ENCODE data around the gene WIPF2.
"Not testable (repeated sequence)": the region's sequence is repeated elsewhere in the genome, so short reads cannot be mapped to it uniquely, and the experiment has no call there.

The WIPF2 gene

DNA sequence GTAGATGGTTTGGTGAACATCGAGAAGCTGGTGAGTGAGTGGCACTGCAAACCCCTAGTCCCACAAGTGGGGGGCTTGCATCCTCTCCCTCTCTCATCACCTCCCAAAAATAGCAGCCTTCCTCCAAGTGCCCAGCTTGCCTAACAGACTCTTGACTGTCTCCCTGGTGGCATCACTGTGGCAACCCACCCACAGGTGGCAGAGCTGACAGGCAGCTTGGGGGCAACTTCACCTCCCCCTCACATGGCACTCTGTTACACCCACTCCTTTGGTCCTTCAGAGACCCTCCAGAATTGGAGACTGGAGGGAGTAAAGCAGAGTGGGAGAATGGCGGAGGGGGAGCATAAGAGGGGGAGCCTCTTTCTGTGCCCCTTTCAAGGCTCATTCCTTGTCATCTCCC, 26.1 kb upstream of the WIPF2 start:
- no peak overlapping the region for H2AFZ ChIP-seq (ENCODE audit: low read length)
- no peak overlapping the region for H3K9ac ChIP-seq (ENCODE audit: low read depth, low read length, poor library complexity)
- no peak overlapping the region for H2BK15ac ChIP-seq (ENCODE audit: low read length)
- H3K14ac ChIP-seq (ENCODE audit: low read length) = no peak overlapping the region
- no peak overlapping the region for H3K23ac ChIP-seq (ENCODE audit: low read depth, low read length, poor library complexity)
- peak overlapping the region; percentile 57 for H2BK120ac ChIP-seq (ENCODE audit: low read depth, low read length)
- no CpG with 5 or more reads among the region's 2 CpGs for WGBS, 2 donors (ENCODE audit: extremely low coverage in 2 of 2, insufficient read length in 2 of 2, insufficient replicate concordance in 1 of 2)
- no peak overlapping the region for H3K4me2 ChIP-seq (ENCODE audit: insufficient read depth, low read length, poor library complexity, severe bottlenecking)
- no peak overlapping the region for H3K18ac ChIP-seq (ENCODE audit: low read length)
- no peak for DNase-seq (ENCODE audit: low spot score)
- H3K4ac ChIP-seq (ENCODE audit: low read length) = no peak overlapping the region
- no peak overlapping the region for H4K91ac ChIP-seq (ENCODE audit: low read depth, low read length, poor library complexity)
- H2AK5ac ChIP-seq (ENCODE audit: low read depth, low read length) = peak overlapping the region; percentile 66
- H2BK5ac ChIP-seq (ENCODE audit: low read length) = no peak overlapping the region
- H3K27ac ChIP-seq (replicated peaks; ENCODE audit: low read length) = no peak overlapping the region
- H3K4me3 ChIP-seq (ENCODE audit: low read length in 2 of 2) = no peak overlapping the region
- no peaks in the 10 kb centered on the region for H3K9me3 ChIP-seq (replicated peaks in 1 of 2; ENCODE audit: control insufficient read depth in 2 of 2, insufficient read depth in 1 of 2, low read depth in 1 of 2, low read length in 2 of 2)
- no peak overlapping the region for H4K8ac ChIP-seq (ENCODE audit: low read depth, low read length)
- H3K4me1 ChIP-seq (ENCODE audit: control insufficient read depth in 2 of 2, insufficient read depth in 1 of 2, low read depth in 1 of 2, low read length in 2 of 2) = peaks cover 5 to 14% of the 10 kb centered on the region in 2 donors
- no peak overlapping the region for H2BK12ac ChIP-seq (ENCODE audit: low read length)
- H3K27me3 ChIP-seq (ENCODE audit: control insufficient read depth in 3 of 3, insufficient read depth in 3 of 3, low read depth in 1 of 3, low read length in 3 of 3) = peaks cover 0 to 2% (median 0%) of the 10 kb centered on the region in 3 experiments
- peaks cover 13 to 43% of the 10 kb centered on the region in 2 donors for H3K36me3 ChIP-seq (replicated peaks in 1 of 2; ENCODE audit: control insufficient read depth in 2 of 2, insufficient read depth in 2 of 2, low read length in 2 of 2)
- peaks cover 2% of the 10 kb centered on the region for H3K79me1 ChIP-seq (ENCODE audit: low read depth, low read length)

DNA sequence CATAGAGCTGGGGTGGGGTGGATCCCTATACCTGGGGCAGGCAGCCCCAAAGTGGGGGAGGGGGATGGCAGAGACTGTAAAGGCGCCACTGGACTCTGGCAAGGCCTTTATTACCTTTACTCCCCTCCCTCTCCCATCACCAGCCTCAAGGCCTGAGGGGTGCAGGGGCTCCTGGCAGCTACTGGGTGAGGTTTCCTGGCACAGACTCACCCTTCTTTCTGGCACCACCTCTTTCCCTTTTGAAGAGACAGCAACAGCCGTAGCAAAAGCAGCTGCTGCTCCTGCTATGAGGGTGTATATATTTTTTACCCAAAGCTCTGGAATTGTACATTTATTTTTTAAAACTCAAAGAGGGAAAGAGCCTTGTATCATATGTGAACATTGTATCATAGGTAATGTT, 24.3 kb upstream of the WIPF2 start:
- H3K9ac ChIP-seq (ENCODE audit: low read depth, low read length, poor library complexity) = peak overlapping the region; percentile 78
- H3K18ac ChIP-seq (ENCODE audit: low read length) = no peak overlapping the region
- no peak overlapping the region for H3K27ac ChIP-seq (replicated peaks; ENCODE audit: low read length)
- H3K36me3 ChIP-seq (replicated peaks in 1 of 2; ENCODE audit: control insufficient read depth in 2 of 2, insufficient read depth in 2 of 2, low read length in 2 of 2) = peaks cover 7 to 29% of the 10 kb centered on the region in 2 donors
- no peak overlapping the region for H3K4me2 ChIP-seq (ENCODE audit: insufficient read depth, low read length, poor library complexity, severe bottlenecking)
- peak overlapping the region; percentile 41 for H2AK5ac ChIP-seq (ENCODE audit: low read depth, low read length)
- no peak overlapping the region for H2BK120ac ChIP-seq (ENCODE audit: low read depth, low read length)
- no peak overlapping the region for H3K4ac ChIP-seq (ENCODE audit: low read length)
- H4K91ac ChIP-seq (ENCODE audit: low read depth, low read length, poor library complexity) = no peak overlapping the region
- WGBS, 2 donors (ENCODE audit: extremely low coverage in 2 of 2, insufficient read length in 2 of 2, insufficient replicate concordance in 1 of 2) = no CpG with 5 or more reads among the region's 2 CpGs
- H2BK12ac ChIP-seq (ENCODE audit: low read length) = no peak overlapping the region
- no peak overlapping the region for H2BK15ac ChIP-seq (ENCODE audit: low read length)
- no peak overlapping the region for H3K14ac ChIP-seq (ENCODE audit: low read length)
- no peak overlapping the region for H2AFZ ChIP-seq (ENCODE audit: low read length)
- no peak overlapping the region for H4K8ac ChIP-seq (ENCODE audit: low read depth, low read length)
- H3K9me3 ChIP-seq (replicated peaks in 1 of 2; ENCODE audit: control insufficient read depth in 2 of 2, insufficient read depth in 1 of 2, low read depth in 1 of 2, low read length in 2 of 2) = no peaks in the 10 kb centered on the region
- no peak for DNase-seq (ENCODE audit: low spot score)
- no peak overlapping the region for H3K4me3 ChIP-seq (ENCODE audit: low read length in 2 of 2)
- peaks cover 5 to 14% of the 10 kb centered on the region in 2 donors for H3K4me1 ChIP-seq (ENCODE audit: control insufficient read depth in 2 of 2, insufficient read depth in 1 of 2, low read depth in 1 of 2, low read length in 2 of 2)
- H3K23ac ChIP-seq (ENCODE audit: low read depth, low read length, poor library complexity) = peak overlapping the region; percentile 62
- peaks cover 2% of the 10 kb centered on the region for H3K79me1 ChIP-seq (ENCODE audit: low read depth, low read length)
- peaks cover 0 to 2% (median 0%) of the 10 kb centered on the region in 3 experiments for H3K27me3 ChIP-seq (ENCODE audit: control insufficient read depth in 3 of 3, insufficient read depth in 3 of 3, low read depth in 1 of 3, low read length in 3 of 3)
- peak overlapping the region; percentile 84 for H2BK5ac ChIP-seq (ENCODE audit: low read length)

DNA sequence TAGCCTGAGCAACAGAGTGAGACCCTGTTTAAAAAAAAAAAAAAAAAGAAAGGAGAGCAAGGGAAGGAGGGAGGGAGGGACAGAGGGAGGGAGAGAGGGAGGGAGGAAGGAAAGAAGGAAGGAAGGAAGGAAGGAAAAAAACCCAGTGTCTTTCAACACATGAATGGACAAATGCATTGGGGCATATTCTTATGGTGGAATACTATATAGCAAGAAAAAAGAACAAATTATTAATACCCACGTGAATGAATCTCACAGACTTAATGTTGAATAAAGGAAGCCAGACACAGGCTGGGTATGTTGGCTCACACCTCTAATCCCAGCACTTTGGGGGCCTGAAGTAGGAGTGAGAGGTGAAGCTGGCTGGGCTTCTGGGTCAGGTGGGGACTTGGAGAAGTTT, 21.6 kb upstream of the WIPF2 start:
- Histone ChIP-seq H3K18ac (ENCODE audit: low read length) (no peak overlapping the region), H2BK120ac (ENCODE audit: low read depth, low read length) (no peak overlapping the region), H2AK5ac (ENCODE audit: low read depth, low read length) (no peak overlapping the region), H4K91ac (ENCODE audit: low read depth, low read length, poor library complexity) (no peak overlapping the region), H2AFZ (ENCODE audit: low read length) (no peak overlapping the region), H3K4me3 (ENCODE audit: low read length in 2 of 2) (no peak overlapping the region), H3K4me1 (ENCODE audit: control insufficient read depth in 2 of 2, insufficient read depth in 1 of 2, low read depth in 1 of 2, low read length in 2 of 2) (peaks cover 5 to 7% of the 10 kb centered on the region in 2 donors), H3K4ac (ENCODE audit: low read length) (no peak overlapping the region), H2BK12ac (ENCODE audit: low read length) (no peak overlapping the region), H3K9ac (ENCODE audit: low read depth, low read length, poor library complexity) (no peak overlapping the region), H2BK15ac (ENCODE audit: low read length) (no peak overlapping the region), H3K23ac (ENCODE audit: low read depth, low read length, poor library complexity) (no peak overlapping the region), H4K8ac (ENCODE audit: low read depth, low read length) (no peak overlapping the region), H3K27ac (replicated peaks; ENCODE audit: low read length) (no peak overlapping the region), H2BK5ac (ENCODE audit: low read length) (no peak overlapping the region), H3K9me3 (replicated peaks in 1 of 2; ENCODE audit: control insufficient read depth in 2 of 2, insufficient read depth in 1 of 2, low read depth in 1 of 2, low read length in 2 of 2) (no peaks in the 10 kb centered on the region), H3K4me2 (ENCODE audit: insufficient read depth, low read length, poor library complexity, severe bottlenecking) (no peak overlapping the region), H3K27me3 (ENCODE audit: control insufficient read depth in 3 of 3, insufficient read depth in 3 of 3, low read depth in 1 of 3, low read length in 3 of 3) (no peaks in the 10 kb centered on the region), H3K36me3 (replicated peaks in 1 of 2; ENCODE audit: control insufficient read depth in 2 of 2, insufficient read depth in 2 of 2, low read length in 2 of 2) (peaks cover 7 to 15% of the 10 kb centered on the region in 2 donors), H3K79me1 (ENCODE audit: low read depth, low read length) (peaks cover 2% of the 10 kb centered on the region), H3K14ac (ENCODE audit: low read length) (no peak overlapping the region)
- no peak for DNase-seq (ENCODE audit: low spot score)
- no CpG with 5 or more reads among the region's 1 CpG for WGBS, 2 donors (ENCODE audit: extremely low coverage in 2 of 2, insufficient read length in 2 of 2, insufficient replicate concordance in 1 of 2)

DNA sequence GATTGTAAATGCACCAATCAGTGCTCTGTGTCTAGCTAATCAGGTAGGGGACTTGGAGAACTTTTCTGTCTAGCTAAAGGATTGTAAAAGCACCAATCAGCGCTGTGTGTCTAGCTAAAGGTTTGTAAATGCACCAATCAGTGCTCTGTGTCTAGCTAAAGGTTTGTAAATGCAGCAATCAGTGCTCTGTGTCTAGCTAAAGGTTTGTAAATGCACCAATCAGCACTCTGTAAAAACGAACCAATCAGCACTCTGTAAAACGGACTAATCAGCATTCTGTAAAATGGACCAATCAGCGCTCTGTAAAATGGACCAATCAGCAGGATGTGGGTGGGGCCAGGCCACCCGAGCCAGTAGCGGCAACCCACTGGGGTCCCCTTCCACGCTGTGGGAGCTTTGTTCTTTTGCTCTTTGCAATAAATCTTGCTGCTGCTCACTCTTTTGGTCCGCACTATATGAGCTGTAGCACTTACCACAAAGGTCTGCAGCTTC, 21.1 kb upstream of the WIPF2 start:
- not testable (repeated sequence) for DNase-seq (ENCODE audit: low spot score)

More for the DNA sequence above, 21.1 kb upstream of the WIPF2 start:
- H3K4me3 ChIP-seq (ENCODE audit: low read length in 2 of 2); H4K91ac ChIP-seq (ENCODE audit: low read depth, low read length, poor library complexity); H2BK15ac ChIP-seq (ENCODE audit: low read length); H3K4me2 ChIP-seq (ENCODE audit: insufficient read depth, low read length, poor library complexity, severe bottlenecking); H3K27ac ChIP-seq (replicated peaks; ENCODE audit: low read length); H3K18ac ChIP-seq (ENCODE audit: low read length); H3K4me1 ChIP-seq (ENCODE audit: control insufficient read depth in 2 of 2, insufficient read depth in 1 of 2, low read depth in 1 of 2, low read length in 2 of 2); H3K79me1 ChIP-seq (ENCODE audit: low read depth, low read length); H3K23ac ChIP-seq (ENCODE audit: low read depth, low read length, poor library complexity); H2BK12ac ChIP-seq (ENCODE audit: low read length); H2BK5ac ChIP-seq (ENCODE audit: low read length); H4K8ac ChIP-seq (ENCODE audit: low read depth, low read length); H3K9me3 ChIP-seq (replicated peaks in 1 of 2; ENCODE audit: control insufficient read depth in 2 of 2, insufficient read depth in 1 of 2, low read depth in 1 of 2, low read length in 2 of 2); H3K9ac ChIP-seq (ENCODE audit: low read depth, low read length, poor library complexity); H3K4ac ChIP-seq (ENCODE audit: low read length); H3K14ac ChIP-seq (ENCODE audit: low read length); H3K27me3 ChIP-seq (ENCODE audit: control insufficient read depth in 3 of 3, insufficient read depth in 3 of 3, low read depth in 1 of 3, low read length in 3 of 3); H2AK5ac ChIP-seq (ENCODE audit: low read depth, low read length); H2BK120ac ChIP-seq (ENCODE audit: low read depth, low read length): not testable (repeated sequence)
- WGBS, 2 donors (ENCODE audit: extremely low coverage in 2 of 2, insufficient read length in 2 of 2, insufficient replicate concordance in 1 of 2) = no CpG with 5 or more reads among the region's 8 CpGs
- Histone ChIP-seq H3K36me3 (replicated peaks in 1 of 2; ENCODE audit: control insufficient read depth in 2 of 2, insufficient read depth in 2 of 2, low read length in 2 of 2) (peaks cover 5 to 10% of the 10 kb centered on the region in 2 donors), H2AFZ (ENCODE audit: low read length) (peak overlapping the region; percentile 12)
